Stimulated activated naive B cell treated with anti-CD40 and anti-IgM and Interleukin-4, amounts not matched to agents 10 μg/mL and 1 μg/mL and 100 μg/mL, for 72 hours (primary cell): Measurements from ENCODE around the gene AGL.
"Not testable (repeated sequence)": the region's sequence is repeated elsewhere in the genome, so short reads cannot be mapped to it uniquely, and the experiment has no call there.

Source experiments
- ATAC-seq, 2 donors: fragments of 150-1000 bp; cut with Tn5 transposase; replicated peaks; 2 replicates each; pipeline ENCODE4 v1.10.0; 2021; ENCODE audit warnings: moderate library complexity in 1 of 2
- DNase-seq: peaks from one replicate; pipeline ENCODE4 v3.0.0; 2021
- H3K27ac Mint-ChIP-seq: one replicate; pipeline ENCODE4 v1.8.0; 2022; ENCODE audit warnings: mild to moderate bottlenecking, mixed read lengths
- H3K27me3 Mint-ChIP-seq, 2 donors: one replicate each; pipeline ENCODE4 v1.8.0; 2022; ENCODE audit warnings: mixed read lengths in 2 of 2
- H3K36me3 Mint-ChIP-seq, 2 donors: one replicate each; pipeline ENCODE4 v1.8.0; 2022; ENCODE audit warnings: mixed read lengths in 2 of 2, mild to moderate bottlenecking in 1 of 2
- H3K4me1 Mint-ChIP-seq, 2 donors: one replicate each; pipeline ENCODE4 v1.8.0; 2022; ENCODE audit warnings: mixed read lengths in 2 of 2, mild to moderate bottlenecking in 1 of 2
- H3K4me3 Mint-ChIP-seq, 2 donors: one replicate each; pipeline ENCODE4 v1.8.0; 2022; ENCODE audit warnings: mild to moderate bottlenecking in 2 of 2, mixed read lengths in 2 of 2, moderate library complexity in 1 of 2
- H3K9me3 Mint-ChIP-seq, 2 donors: one replicate each; pipeline ENCODE4 v1.8.0; 2022; ENCODE audit warnings: mixed read lengths in 2 of 2, mild to moderate bottlenecking in 1 of 2

AGL gene

DNA sequence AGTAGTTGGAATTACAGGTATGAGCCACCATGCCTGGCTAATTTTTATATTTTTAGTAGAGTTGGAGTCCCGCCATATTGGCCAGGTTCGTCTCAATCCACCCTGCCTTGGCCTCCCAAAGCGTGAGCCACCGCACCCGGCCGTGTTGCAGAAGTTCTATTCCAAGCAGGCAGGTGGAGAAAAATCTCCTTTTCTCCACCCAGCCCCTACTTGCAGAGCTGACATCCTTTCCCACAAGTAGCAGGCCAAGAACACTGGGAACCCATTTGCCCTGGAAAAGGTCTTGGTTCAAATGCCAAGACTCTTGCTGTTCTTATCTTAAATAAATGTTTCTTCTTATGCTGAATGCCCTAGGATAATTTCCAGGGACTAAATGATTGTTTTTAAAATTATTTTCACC is 17.5 kb downstream of the AGL start:
- Mint-ChIP-seq H3K9me3 (no peaks in the 10 kb centered on the region), H3K36me3 (peaks cover 11 to 13% of the 10 kb centered on the region in 2 donors), H3K4me1 (no peaks in the 10 kb centered on the region), H3K27me3 (no peaks in the 10 kb centered on the region), H3K4me3 (no peak overlapping the region), H3K27ac (no peak overlapping the region)
- DNase-seq (no peak), ATAC-seq (no peak)

DNA sequence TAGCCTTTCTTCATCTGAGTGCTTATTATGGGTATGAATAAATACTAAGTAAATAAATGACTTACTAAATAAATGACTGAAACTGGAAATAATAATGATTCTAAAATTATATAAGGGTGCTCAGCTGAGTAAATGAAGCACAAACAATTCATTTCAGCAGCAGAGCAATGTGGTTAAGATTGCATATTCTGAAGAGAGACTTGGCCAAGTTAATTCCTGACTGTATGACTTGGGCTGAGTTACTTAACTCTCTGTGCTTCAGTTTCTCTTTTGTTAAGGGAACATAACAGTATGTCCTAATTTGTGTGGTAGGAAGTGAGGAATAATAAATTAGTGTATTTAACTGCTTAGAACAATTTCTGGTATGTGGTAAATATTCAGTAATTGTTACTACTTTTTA is 19.1 kb downstream of the AGL start:
- no peak for DNase-seq
- Mint-ChIP-seq H3K27me3 (no peaks in the 10 kb centered on the region), H3K36me3 (peaks cover 3 to 10% of the 10 kb centered on the region in 2 donors), H3K4me1 (no peaks in the 10 kb centered on the region), H3K4me3 (no peak overlapping the region), H3K9me3 (no peaks in the 10 kb centered on the region), H3K27ac (no peak overlapping the region)
- ATAC-seq: no peak

DNA sequence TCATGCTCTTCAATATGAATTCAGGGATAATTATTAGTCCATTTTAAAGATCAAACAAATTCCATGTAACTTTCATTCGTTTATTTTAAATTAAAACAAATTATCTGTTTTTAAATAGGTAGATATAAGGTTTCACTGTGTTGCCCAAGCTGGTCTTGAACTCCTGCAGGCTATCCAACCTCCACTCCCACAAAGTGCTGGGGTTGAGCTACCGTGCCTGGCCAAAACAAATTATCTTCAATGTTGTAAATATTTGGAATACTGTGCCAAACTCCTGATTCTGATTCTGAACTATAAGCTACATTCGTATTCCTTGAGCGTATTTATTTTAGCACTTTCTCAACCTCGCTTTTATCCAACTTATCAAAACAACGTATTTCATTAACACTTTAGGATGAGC is 19.6 kb downstream of the AGL start:
- Mint-ChIP-seq H3K9me3 (no peaks in the 10 kb centered on the region), H3K27ac (no peak overlapping the region)
- ATAC-seq: no peak

DNA sequence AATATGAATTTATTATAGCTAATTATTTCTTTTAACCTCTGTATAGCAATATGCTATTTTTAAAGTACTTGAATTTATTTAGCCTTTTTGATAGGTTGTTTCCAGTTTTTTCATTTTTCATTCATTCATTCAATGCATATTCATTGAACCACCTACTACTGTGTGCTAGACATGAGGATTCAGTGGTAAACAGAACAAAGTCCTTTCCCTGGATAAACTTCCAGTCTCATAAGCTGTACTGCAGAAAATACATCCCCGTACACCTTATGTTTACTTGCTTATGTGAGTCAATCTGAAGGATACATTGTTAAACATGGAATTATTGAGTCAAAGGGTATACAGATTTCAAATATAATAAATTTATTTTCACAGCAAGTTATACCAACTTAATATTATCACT is 21.9 kb downstream of the AGL start:
- H3K4me1 Mint-ChIP-seq: no peaks in the 10 kb centered on the region
- no peaks in the 10 kb centered on the region for H3K27me3 Mint-ChIP-seq
- no peak for DNase-seq
- ATAC-seq: no peak
- H3K27ac Mint-ChIP-seq: no peak overlapping the region
- peaks cover 1 to 10% of the 10 kb centered on the region in 2 donors for H3K36me3 Mint-ChIP-seq
- H3K9me3 Mint-ChIP-seq: no peaks in the 10 kb centered on the region
- no peak overlapping the region for H3K4me3 Mint-ChIP-seq

More for the DNA sequence above, 19.6 kb downstream of the AGL start:
- Mint-ChIP-seq H3K4me1 (no peaks in the 10 kb centered on the region), H3K27me3 (no peaks in the 10 kb centered on the region), H3K4me3 (no peak overlapping the region), H3K36me3 (peaks cover 2 to 6% of the 10 kb centered on the region in 2 donors)
- no peak for DNase-seq

DNA sequence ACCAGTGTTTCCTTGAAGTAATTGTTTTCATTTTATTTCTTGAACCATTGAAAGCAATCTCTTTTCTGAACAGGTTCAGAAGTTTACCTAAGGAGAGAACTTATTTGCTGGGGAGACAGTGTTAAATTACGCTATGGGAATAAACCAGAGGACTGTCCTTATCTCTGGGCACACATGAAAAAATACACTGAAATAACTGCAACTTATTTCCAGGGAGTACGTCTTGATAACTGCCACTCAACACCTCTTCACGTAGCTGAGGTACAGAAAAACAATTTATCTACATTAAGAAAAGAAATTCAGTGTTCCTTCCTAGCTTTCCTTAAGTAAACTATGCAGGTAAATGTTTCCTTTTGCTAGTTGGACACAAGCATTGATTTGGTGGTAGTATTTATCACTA is 27.4 kb downstream of the AGL start:
- H3K4me1 Mint-ChIP-seq: no peaks in the 10 kb centered on the region

DNA sequence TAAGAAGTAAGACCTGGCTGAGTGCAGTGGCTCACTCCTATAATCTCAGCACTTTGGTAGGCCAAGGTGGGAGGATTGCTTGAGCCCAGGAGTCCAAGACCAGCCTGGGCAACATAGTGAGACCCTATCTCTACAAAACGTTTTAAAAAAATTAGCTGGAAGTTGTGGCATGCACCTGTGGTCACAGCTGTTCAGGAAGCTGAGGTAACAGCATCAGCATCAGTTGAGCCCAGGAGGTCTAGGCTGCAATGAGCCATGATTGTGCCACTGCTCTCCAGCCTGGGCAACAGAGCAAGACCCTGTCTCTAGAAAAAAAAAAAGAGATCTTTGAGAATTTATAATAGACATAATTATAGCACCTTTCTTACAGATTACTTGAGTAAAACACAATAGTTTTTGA is 36.0 kb downstream of the AGL start:
- Mint-ChIP-seq H3K27ac (no peak overlapping the region), H3K4me3 (no peak overlapping the region), H3K4me1 (no peaks in the 10 kb centered on the region), H3K9me3 (no peaks in the 10 kb centered on the region), H3K36me3 (peaks cover 14 to 35% of the 10 kb centered on the region in 2 donors), H3K27me3 (no peaks in the 10 kb centered on the region)
- DNase-seq (no peak), ATAC-seq (no peak)

More for the DNA sequence above, 27.4 kb downstream of the AGL start:
- Mint-ChIP-seq H3K27me3 (no peaks in the 10 kb centered on the region), H3K36me3 (peaks cover 2 to 22% of the 10 kb centered on the region in 2 donors), H3K9me3 (no peaks in the 10 kb centered on the region), H3K4me3 (no peak overlapping the region), H3K27ac (no peak overlapping the region)
- DNase-seq (no peak), ATAC-seq (no peak)

DNA sequence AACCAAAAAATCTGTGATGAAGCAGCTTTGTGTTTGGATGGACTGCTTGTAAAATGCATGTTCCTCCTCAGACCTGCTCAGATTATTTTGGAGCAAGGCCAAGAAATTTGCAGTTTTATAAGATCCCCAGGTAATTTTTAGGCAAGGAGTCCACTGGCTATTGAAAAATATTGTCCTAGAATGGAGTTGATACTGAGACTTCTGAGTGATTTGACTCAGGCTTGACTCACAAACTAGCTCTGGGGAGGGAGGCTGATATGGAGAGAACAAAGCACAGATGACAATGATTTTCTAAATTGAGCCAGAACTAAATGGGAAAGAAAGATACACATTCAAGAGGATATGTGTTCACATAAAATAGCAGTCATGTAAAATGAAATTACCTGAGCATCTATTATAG is 36.7 kb downstream of the AGL start:
- Mint-ChIP-seq H3K9me3 (no peaks in the 10 kb centered on the region), H3K4me1 (no peaks in the 10 kb centered on the region), H3K36me3 (peaks cover 12 to 35% of the 10 kb centered on the region in 2 donors), H3K27ac (no peak overlapping the region), H3K27me3 (no peaks in the 10 kb centered on the region), H3K4me3 (no peak overlapping the region)
- no peak for DNase-seq
- ATAC-seq: no peak

DNA sequence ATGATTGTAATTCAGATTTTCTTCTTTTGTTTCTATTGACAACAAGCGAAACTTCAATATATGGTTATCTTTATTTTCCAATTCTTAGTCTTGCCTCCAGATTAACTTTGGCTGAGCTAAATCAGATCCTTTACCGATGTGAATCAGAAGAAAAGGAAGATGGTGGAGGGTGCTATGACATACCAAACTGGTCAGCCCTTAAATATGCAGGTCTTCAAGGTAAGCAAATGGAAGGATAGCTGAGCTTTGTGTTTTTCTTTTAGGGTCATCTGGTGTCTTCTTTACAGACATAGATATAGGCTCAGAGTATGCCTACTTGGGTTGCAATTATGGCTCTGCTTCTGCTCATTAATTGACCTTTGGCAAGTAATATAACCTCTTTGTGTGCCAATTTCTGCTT is 37.7 kb downstream of the AGL start:
- Mint-ChIP-seq H3K27me3 (no peaks in the 10 kb centered on the region), H3K4me3 (no peak overlapping the region), H3K36me3 (peaks cover 15 to 34% of the 10 kb centered on the region in 2 donors), H3K4me1 (no peaks in the 10 kb centered on the region), H3K27ac (no peak overlapping the region), H3K9me3 (no peaks in the 10 kb centered on the region)
- ATAC-seq (no peak), DNase-seq (no peak)

DNA sequence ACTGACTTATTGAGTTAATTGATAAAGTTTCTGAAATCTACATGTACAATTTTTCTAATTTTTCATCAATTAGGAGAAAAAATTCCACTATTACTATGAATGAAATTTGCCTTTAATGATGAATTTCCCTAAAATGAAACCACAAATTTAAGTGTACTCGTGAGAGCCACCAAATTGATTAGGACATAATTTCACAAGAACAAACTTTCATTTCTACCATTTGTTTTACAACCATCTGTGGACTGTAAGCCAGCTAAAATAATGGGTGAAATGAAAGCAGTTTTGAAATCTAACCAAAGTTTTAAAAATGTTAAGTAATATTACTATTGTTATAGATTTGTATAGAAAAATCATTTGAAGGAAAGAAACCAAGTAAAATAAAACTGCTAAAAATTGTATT is 41.8 kb downstream of the AGL start:
- Mint-ChIP-seq H3K9me3 (no peaks in the 10 kb centered on the region), H3K27me3 (no peaks in the 10 kb centered on the region), H3K4me1 (no peaks in the 10 kb centered on the region), H3K36me3 (peaks cover 19 to 31% of the 10 kb centered on the region in 2 donors), H3K4me3 (no peak overlapping the region), H3K27ac (no peak overlapping the region)
- ATAC-seq (no peak), DNase-seq (no peak)

DNA sequence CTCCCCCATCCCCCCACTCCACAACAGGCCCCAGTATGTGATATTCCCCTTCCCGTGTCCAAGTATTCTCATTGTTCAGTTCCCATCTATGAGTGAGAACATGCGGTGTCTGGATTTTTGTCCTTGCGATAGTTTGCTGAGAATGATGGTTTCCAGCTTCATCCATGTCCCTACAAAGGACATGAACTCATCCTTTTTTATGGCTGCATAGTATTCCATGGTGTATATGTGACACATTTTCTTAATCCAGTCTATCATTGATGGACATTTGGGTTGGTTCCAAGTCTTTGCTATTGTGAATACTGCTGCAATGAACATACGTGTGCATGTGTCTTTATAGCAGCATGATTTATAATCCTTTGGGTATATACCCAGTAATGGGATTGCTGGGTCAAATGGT is 53.1 kb downstream of the AGL start:
- H3K36me3 Mint-ChIP-seq: peaks cover 43 to 56% of the 10 kb centered on the region in 2 donors

DNA sequence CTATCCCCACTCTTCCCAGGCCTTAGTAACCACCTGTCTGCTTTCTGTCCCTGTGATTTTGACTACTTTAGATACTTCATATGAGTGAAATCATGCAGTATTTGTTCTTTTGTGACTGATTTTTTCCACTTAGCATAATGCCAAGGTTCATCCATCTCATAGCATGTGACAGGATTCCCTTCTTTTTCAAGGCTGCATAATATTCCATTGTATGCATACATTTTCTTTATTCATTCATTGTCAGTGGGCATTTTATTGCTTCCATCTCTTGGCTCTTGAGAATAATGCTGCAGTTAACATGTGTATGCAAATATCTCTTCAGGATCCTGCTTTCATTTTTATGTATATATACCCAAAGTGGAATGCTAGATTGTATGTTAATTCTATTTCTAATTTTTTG is 56.4 kb downstream of the AGL start:
- ATAC-seq (no peak), DNase-seq (no peak)
- no peaks in the 10 kb centered on the region for H3K27me3 Mint-ChIP-seq
- no peak overlapping the region for H3K4me3 Mint-ChIP-seq
- H3K36me3 Mint-ChIP-seq: peaks cover 37 to 56% of the 10 kb centered on the region in 2 donors
- peaks cover 8% of the 10 kb centered on the region in 2 donors for H3K9me3 Mint-ChIP-seq
- H3K27ac Mint-ChIP-seq: no peak overlapping the region
- H3K4me1 Mint-ChIP-seq: no peaks in the 10 kb centered on the region

More for the DNA sequence above, 53.1 kb downstream of the AGL start:
- H3K9me3 Mint-ChIP-seq, H3K27me3 Mint-ChIP-seq, H3K4me3 Mint-ChIP-seq, H3K27ac Mint-ChIP-seq, ATAC-seq, DNase-seq, H3K4me1 Mint-ChIP-seq: not testable (repeated sequence)

DNA sequence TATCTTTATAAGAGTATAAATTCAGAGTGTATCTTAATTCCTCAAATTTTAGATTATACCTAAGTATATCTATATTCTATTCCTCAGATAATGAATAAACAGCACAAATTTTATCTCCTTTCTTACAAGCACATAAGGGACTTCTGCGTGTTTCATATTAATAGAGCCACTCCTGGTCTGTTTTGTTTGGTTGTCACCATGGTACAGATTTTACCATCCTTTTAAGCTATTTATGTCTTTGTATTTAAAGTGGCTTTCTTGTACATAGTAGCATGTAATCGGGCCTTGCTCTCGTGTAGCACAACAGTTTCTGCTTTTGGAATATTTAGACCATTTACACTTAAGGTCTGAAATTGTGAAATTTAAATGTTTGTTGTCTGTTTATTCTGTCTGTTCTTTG is 67.1 kb downstream of the AGL start:
- Mint-ChIP-seq H3K27me3 (no peaks in the 10 kb centered on the region), H3K9me3 (no peaks in the 10 kb centered on the region), H3K27ac (no peak overlapping the region), H3K4me3 (no peak overlapping the region), H3K36me3 (peaks cover 18 to 22% of the 10 kb centered on the region in 2 donors), H3K4me1 (no peaks in the 10 kb centered on the region)
- ATAC-seq (no peak), DNase-seq (no peak)

DNA sequence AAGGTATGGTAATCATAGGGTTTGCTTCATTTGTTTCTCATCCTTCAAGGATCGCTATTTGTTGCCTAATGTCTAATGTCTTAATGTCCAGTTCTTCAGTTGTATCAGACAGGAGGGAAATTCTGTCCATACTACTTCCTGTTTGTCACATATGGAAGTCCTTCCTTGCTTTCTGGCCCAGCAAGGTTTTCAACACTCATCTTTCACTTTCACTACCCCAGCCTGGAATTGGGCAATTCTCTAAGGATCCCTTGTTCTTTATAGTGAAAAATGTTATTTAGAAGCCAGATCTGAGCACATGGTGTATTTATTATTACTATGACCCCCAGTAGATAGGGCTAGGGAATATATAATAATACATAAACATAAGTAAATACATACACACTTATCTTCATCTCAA is 69.1 kb downstream of the AGL start:
- no peaks in the 10 kb centered on the region for H3K27me3 Mint-ChIP-seq
- no peak for DNase-seq
- no peaks in the 10 kb centered on the region for H3K9me3 Mint-ChIP-seq
- ATAC-seq: no peak
- H3K27ac Mint-ChIP-seq: no peak overlapping the region
- H3K4me1 Mint-ChIP-seq: no peaks in the 10 kb centered on the region
- peaks cover 17 to 23% of the 10 kb centered on the region in 2 donors for H3K36me3 Mint-ChIP-seq
- H3K4me3 Mint-ChIP-seq: no peak overlapping the region

DNA sequence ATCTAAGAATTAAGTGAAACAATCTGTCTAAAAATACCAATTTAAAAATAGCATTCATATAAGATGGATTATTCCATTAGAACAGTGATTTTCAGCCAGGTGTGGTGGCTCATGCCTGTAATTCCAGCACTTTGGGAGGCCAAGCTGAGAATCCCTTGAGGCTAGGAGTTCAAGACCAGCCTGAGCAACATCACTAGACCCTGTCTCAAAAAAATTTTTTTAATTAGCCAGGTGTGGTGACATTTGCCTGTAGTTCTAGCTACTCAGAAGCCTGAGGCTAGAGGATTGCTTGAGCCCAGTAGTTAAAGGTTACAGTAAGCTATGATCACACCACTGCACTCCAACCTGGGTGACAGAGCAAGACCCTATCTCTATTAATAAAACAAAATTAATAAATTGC is 84.6 kb downstream of the AGL start:
- ATAC-seq: no peak
- Mint-ChIP-seq H3K36me3 (peaks cover 0 to 6% of the 10 kb centered on the region in 2 donors), H3K27me3 (peaks cover 6 to 12% of the 10 kb centered on the region in 2 donors), H3K9me3 (peaks cover 0 to 6% of the 10 kb centered on the region in 2 donors), H3K27ac (no peak overlapping the region), H3K4me3 (no peak overlapping the region), H3K4me1 (no peaks in the 10 kb centered on the region)
- no peak for DNase-seq

DNA sequence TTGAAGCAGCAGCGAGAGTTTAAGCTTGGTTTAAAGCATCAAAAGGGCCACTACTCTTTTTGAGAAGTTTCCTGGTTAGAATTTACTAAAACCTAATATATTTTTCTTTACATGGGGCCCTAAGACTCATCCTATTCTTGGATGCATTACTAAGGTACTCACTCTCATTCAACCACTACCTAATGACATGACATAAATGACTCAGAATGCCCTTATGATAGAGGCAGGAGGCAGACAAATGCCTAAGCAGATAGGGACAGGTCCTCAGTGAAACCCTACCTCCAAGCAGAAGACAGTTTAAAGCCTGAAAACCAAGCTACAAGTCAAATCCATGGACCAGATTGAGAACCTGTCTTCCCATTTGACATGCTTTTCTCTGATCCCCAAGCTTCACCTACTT is 85.4 kb downstream of the AGL start:
- DNase-seq: no peak

DNA sequence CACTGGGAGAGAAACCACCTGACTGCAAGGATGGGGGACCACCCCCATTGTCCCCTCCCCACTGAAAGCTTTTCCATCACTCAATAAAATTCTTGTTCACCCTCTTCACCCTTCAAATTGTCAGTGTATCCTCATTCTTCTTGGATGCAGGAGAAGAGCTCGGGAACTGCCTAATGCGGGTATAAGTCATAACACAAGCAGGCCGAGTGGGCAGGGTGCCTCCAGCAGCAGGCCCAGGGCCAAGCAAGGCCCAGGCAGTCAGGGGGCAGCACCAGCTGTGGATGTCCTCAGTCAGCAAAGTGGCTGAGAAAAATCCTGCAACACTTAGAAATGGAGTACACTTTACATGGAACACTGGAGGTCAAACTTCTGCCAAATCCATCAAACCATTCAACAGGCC is 85.9 kb downstream of the AGL start:
- Mint-ChIP-seq H3K27ac (no peak overlapping the region), H3K27me3 (peaks cover 6 to 8% of the 10 kb centered on the region in 2 donors), H3K4me1 (no peaks in the 10 kb centered on the region), H3K4me3 (no peak overlapping the region), H3K36me3 (peaks cover 0 to 6% of the 10 kb centered on the region in 2 donors), H3K9me3 (peaks cover 0 to 6% of the 10 kb centered on the region in 2 donors)
- no peak for ATAC-seq
- DNase-seq: no peak

More for the DNA sequence above, 85.4 kb downstream of the AGL start:
- peaks cover 0 to 6% of the 10 kb centered on the region in 2 donors for H3K36me3 Mint-ChIP-seq
- H3K4me3 Mint-ChIP-seq: no peak overlapping the region
- peaks cover 0 to 6% of the 10 kb centered on the region in 2 donors for H3K9me3 Mint-ChIP-seq
- ATAC-seq: no peak
- no peaks in the 10 kb centered on the region for H3K4me1 Mint-ChIP-seq
- H3K27ac Mint-ChIP-seq: no peak overlapping the region
- H3K27me3 Mint-ChIP-seq: peaks cover 6 to 8% of the 10 kb centered on the region in 2 donors
